K562 (cell line): ENCODE results near the gene CPED1. TPM values are rescaled to one million over a fixed set of nuclear protein-coding genes. Genes with fewer than 3 reads are reported as not detected.

Source experiments
- ATAC-seq: fragments of 200-7000 bp; cut with Tn5 transposase; 3 replicates; pipeline ENCODE4 v1.9.1; 2020; ENCODE audit warnings: moderate library complexity
- BruUV-seq: library from RNA; stranded (reverse); fragments of 400-500 nt; replicated peaks from 2 replicates; lab custom pipeline; 2021; lab: Mats Ljungman, UMichigan
- CTCF ChIA-PET: fragments of 300-600 bp; formaldehyde crosslinking; extraction: SDS; loops from one replicate; lab custom pipeline; 2021; ENCODE audit warnings: low intra/inter-chr PET ratio; lab: Yijun Ruan, JAX
- POLR2A ChIA-PET: fragments of 300-600, 350-650 bp; sonication (Branson Sonifier 250); formaldehyde crosslinking; extraction: SDS; loops from one replicate; lab custom pipeline; 2021; ENCODE audit warnings: antibody characterized with exemption, inconsistent platforms; lab: Yijun Ruan, JAX
- DNase-seq, 4 experiments: peaks; one replicate each; pipeline versions ENCODE4 v3.0.0 to v3.0.0-alpha.2; 2011 to 2018; ENCODE audit warnings: low spot score in 3 of 4, mixed read lengths in 3 of 4; ENCODE audit errors: extremely low read depth in 1 of 4
- FAIRE-seq: peaks from 2 replicates; lab custom pipeline; 2011; peaks lifted over from hg19 to GRCh38; lab: Jason Lieb, UNC
- H2AFZ ChIP-seq: 2 replicates; pipeline ENCODE4 v1.6.0; 2011; ENCODE audit warnings: low read depth, low read length, control low read depth, inconsistent platforms
- H3K27ac ChIP-seq: fragments of 200-600 bp; 3 replicates; pipeline ENCODE4 v1.8.0; 2011; ENCODE audit warnings: low read depth, mild to moderate bottlenecking, control low read depth, inconsistent platforms, low read length, moderate library complexity, mixed read lengths; ENCODE audit errors: extremely low read depth
- H3K27me3 ChIP-seq, 2 experiments: fragments of 300-600 bp in 1 of 2; 2 replicates in 1 of 2; 3 replicates in 1 of 2; pipeline versions ENCODE4 v1.6.0 to v1.8.0; 2011; ENCODE audit warnings: inconsistent platforms in 2 of 2, low read length in 2 of 2, mild to moderate bottlenecking in 1 of 2, mixed read lengths in 1 of 2, moderate library complexity in 1 of 2; ENCODE audit not compliant: control insufficient read depth in 2 of 2, insufficient read depth in 2 of 2
- H3K36me3 ChIP-seq: fragments of 300-600 bp; 3 replicates; pipeline ENCODE4 v1.8.0; 2011; ENCODE audit warnings: mild to moderate bottlenecking, low read length, inconsistent platforms; ENCODE audit not compliant: control insufficient read depth, insufficient read depth
- H3K4me1 ChIP-seq, 2 experiments: fragments of 200-600 bp in 1 of 2; replicated peaks in 1 of 2; 2 replicates in 1 of 2; 3 replicates in 1 of 2; pipeline versions ENCODE4 v1.5.1 to v1.8.0; 2011; ENCODE audit warnings: inconsistent platforms in 2 of 2, low read length in 2 of 2, mild to moderate bottlenecking in 1 of 2, mixed read lengths in 1 of 2, moderate library complexity in 1 of 2; ENCODE audit not compliant: control insufficient read depth in 2 of 2, insufficient read depth in 2 of 2
- H3K4me2 ChIP-seq: 2 replicates; pipeline ENCODE4 v1.6.1; 2011; ENCODE audit warnings: low read length, control low read depth, inconsistent platforms, mixed read lengths; ENCODE audit not compliant: insufficient read depth
- H3K4me3 ChIP-seq: fragments of 200-600 bp; sonication (generic), shearing (Covaris generic); 2 replicates; pipeline ENCODE4 v1.5.1; 2016; ENCODE audit warnings: control low read depth, inconsistent platforms
- H3K79me2 ChIP-seq: fragments of 200-600 bp; 3 replicates; pipeline ENCODE4 v1.8.0; 2011; ENCODE audit warnings: low read length, inconsistent platforms; ENCODE audit not compliant: control insufficient read depth, insufficient read depth
- H3K9ac ChIP-seq, 2 experiments: 2 replicates each; pipeline versions ENCODE4 v1.6.0 to v1.6.1; 2011; ENCODE audit warnings: low read depth in 2 of 2, low read length in 2 of 2, control low read depth in 1 of 2, inconsistent platforms in 1 of 2, mild to moderate bottlenecking in 1 of 2, mixed read lengths in 1 of 2; ENCODE audit not compliant: insufficient read depth in 1 of 2
- H3K9me1 ChIP-seq: one replicate; pipeline ENCODE4 v1.6.0; 2011; ENCODE audit warnings: inconsistent platforms, mild to moderate bottlenecking, low read length, moderate library complexity; ENCODE audit not compliant: control insufficient read depth, insufficient read depth
- H3K9me3 ChIP-seq: replicated peaks from 2 replicates; pipeline ENCODE4 v1.5.1; 2011; ENCODE audit warnings: low read depth, low read length, inconsistent platforms; ENCODE audit not compliant: control insufficient read depth, insufficient read depth
- H4K20me1 ChIP-seq: replicated peaks from 2 replicates; pipeline ENCODE4 v1.6.1; 2011; ENCODE audit warnings: low read length, inconsistent platforms, mixed read lengths; ENCODE audit not compliant: control insufficient read depth, insufficient read depth
- BDP1 ChIP-seq: IDR thresholded peaks from 3 replicates; pipeline ENCODE4 v1.6.1; 2011; ENCODE audit not compliant: insufficient read length, insufficient read depth
- ESRRB ChIP-seq: fragments of 250-450 bp; sonication (Bioruptor Pico); IDR thresholded peaks from 2 replicates; pipeline ENCODE4 v1.5.0; 2020; ENCODE audit warnings: mild to moderate bottlenecking, moderate library complexity, borderline replicate concordance
- ZNF79 ChIP-seq: fragments of 250-450 bp; sonication (Bioruptor Pico); IDR thresholded peaks from 2 replicates; pipeline ENCODE4 v1.4.0; 2020; ENCODE audit warnings: low read depth, mild to moderate bottlenecking, moderate library complexity
- WGBS: fragments of 100-300 bp; shearing (Covaris generic); methylation state at CpG from one replicate; pipeline ENCODE4 v1.1.6; 2016; ENCODE audit warnings: low coverage, mixed read lengths; ENCODE audit not compliant: insufficient coverage; ENCODE audit errors: missing lambda C conversion rate; 5-methylcytosine and 5-hydroxymethylcytosine counted together
- in situ Hi-C: fragments of 300-500 bp; cut with MboI; formaldehyde crosslinking; loops from 4 replicates; pipeline ENCODE4 v1.15.0; 2018; ENCODE audit warnings: inconsistent platforms, mixed read lengths
- intact Hi-C: fragments of 100-400 bp; cut with micrococcal nuclease; formaldehyde crosslinking; loops from 2 replicates; pipeline ENCODE4 v1.14.2; 2022
- polyA plus RNA-seq, 8 experiments: library from polyadenylated mRNA; depleted of rRNA in 4 of 8; stranded (reverse) in 5 of 8; unstranded in 3 of 8; fragments of >200 nt; fragmentation: Nextera tagmentation in 2 of 8; fragmentation: Illumina TruSeq in 1 of 8; extraction: Ambion mirVana in 2 of 8; extraction: Trizol in 1 of 8; gene quantifications; 2 replicates each; pipeline versions ENCODE4 v1.2.1 to v1.2.3, GENCODE V29; 2011 to 2014; ENCODE audit warnings: inconsistent platforms in 1 of 8, missing spikeins in 1 of 8
- small RNA-seq: library from RNA; depleted of rRNA; stranded (forward); fragments of <200 nt; gene quantifications from one replicate; pipeline ENCODE3, GENCODE V24; 2014
- total RNA-seq, 7 experiments: library from RNA; depleted of rRNA in 6 of 7; stranded (reverse); fragments of >200 nt in 6 of 7; fragmentation: Illumina TruSeq in 2 of 7; extraction: Trizol in 2 of 7; gene quantifications; 2 replicates each; pipeline versions ENCODE4 v1.2.1 to v1.2.3, GENCODE V29; 2011 to 2021; ENCODE audit warnings: low replicate concordance in 1 of 7
- TF ChIP-seq, protein P1 (sequence below): IDR thresholded peaks from 2 replicates; pipeline ENCODE4 v1.6.1; 2012; ENCODE audit warnings: low read depth, low read length, improper control_type of control experiment, borderline replicate concordance

The CPED1 gene
- total and polyA plus RNA-seq, 9 of the 15 experiments (the other 6 are each of a cell fraction or from before 2014, with no cell fraction given), result 195 to 393 (median 290) TPM

DNA sequence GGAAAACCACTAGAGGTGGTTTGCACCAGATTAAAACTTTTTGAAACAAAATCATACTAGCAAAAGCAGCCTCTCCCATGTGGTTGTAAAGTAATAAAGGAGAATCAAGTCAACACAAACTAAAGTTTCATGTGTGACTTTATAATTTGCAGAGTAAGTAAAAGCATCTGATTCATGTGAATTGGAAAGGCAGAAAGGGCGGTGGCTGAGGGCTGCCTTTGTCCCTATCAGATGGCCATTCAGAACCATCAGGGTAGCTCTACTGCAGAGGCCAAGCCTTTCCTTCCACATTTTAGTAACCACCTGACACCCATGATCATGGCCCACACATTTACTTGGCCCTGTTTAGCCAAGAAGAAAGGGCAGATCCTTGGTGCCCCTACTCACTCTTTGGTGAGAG lies 356.0 kb downstream of the CPED1 start:
- Histone ChIP-seq H3K27me3 (no peaks in the 10 kb centered on the region), H3K36me3 (peaks cover 4% of the 10 kb centered on the region; the same call in 1 of the 3 replicates), H3K4me2 (no peak overlapping the region), H3K9me1 (no peaks in the 10 kb centered on the region), H3K9ac (no peak overlapping the region), H3K4me3 (no peak overlapping the region), H4K20me1 (no peaks in the 10 kb centered on the region), H3K9me3 (no peaks in the 10 kb centered on the region), H3K79me2 (no peaks in the 10 kb centered on the region), H3K27ac (no peak overlapping the region), H3K4me1 (no peaks in the 10 kb centered on the region), H2AFZ (no peak overlapping the region)
- intact Hi-C loops (no loop called here), in situ Hi-C loops (no loop called here)
- ChIA-PET CTCF (no interaction called here), POLR2A (no interaction called here)
- BruUV-seq, result no TSS peak
- FAIRE-seq (no peak), DNase-seq (no peak), ATAC-seq (peak; percentile 43; the same call in 1 of the 3 replicates)
- WGBS, result 35% methylated on average over 1 of the region's 1 CpG
- TF ChIP-seq, protein P1, sequence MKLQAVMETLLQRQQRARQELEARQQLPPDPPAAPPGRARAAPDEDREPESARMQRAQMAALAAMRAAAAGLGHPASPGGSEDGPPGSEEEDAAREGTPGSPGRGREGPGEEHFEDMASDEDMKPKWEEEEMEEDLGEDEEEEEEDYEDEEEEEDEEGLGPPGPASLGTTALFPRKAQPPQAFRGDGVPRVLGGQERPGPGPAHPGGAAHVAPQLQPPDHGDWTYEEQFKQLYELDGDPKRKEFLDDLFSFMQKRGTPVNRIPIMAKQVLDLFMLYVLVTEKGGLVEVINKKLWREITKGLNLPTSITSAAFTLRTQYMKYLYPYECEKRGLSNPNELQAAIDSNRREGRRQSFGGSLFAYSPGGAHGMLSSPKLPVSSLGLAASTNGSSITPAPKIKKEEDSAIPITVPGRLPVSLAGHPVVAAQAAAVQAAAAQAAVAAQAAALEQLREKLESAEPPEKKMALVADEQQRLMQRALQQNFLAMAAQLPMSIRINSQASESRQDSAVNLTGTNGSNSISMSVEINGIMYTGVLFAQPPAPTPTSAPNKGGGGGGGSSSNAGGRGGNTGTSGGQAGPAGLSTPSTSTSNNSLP, result no peak
- TF ChIP-seq BDP1 (no peak), ZNF79 (CRISPR knock-in tag) (no peak), ESRRB (CRISPR knock-in tag) (no peak)

Small RNAs within 50 kb of the gene (small RNA-seq; reads per million reads assigned to genes)
- not detected for gene HMGN1P18
- not detected for gene RNA5SP240
- 0.15 reads per million for gene RNA5SP241
- not detected for gene RNU6-517P

Other genes with a start within 250 kb of the CPED1 start
- gene TSPAN12, start 130.6 kb upstream of the CPED1 start, total RNA-seq (2014; rRNA removed), result 0.37 and 0.41 TPM in 2 replicates
- 0.29 and 0.32 TPM in 2 replicates for gene TSPAN12, start 130.6 kb upstream of the CPED1 start, total RNA-seq (2014; rRNA removed; fragmentation: Illumina TruSeq; extraction: Trizol)
- gene TSPAN12, start 130.6 kb upstream of the CPED1 start, total RNA-seq (2015; rRNA removed; fragmentation: Illumina TruSeq; extraction: Trizol), result 0.23 and 0.29 TPM in 2 replicates
- gene TSPAN12, start 130.6 kb upstream of the CPED1 start, total RNA-seq (2021), result 0.51 and 1.1 TPM in 2 replicates
- 0.14 and 0.42 TPM in 2 replicates for gene TSPAN12, start 130.6 kb upstream of the CPED1 start, polyA plus RNA-seq (2011; rRNA removed)
- 0.25 and 0.64 TPM in 2 replicates for gene TSPAN12, start 130.6 kb upstream of the CPED1 start, polyA plus RNA-seq (2014; fragmentation: Illumina TruSeq; extraction: Trizol)
- under 1 TPM in 1 of 2 experiments, not detected in 1; 0.13 TPM for gene TSPAN12, start 130.6 kb upstream of the CPED1 start, polyA plus RNA-seq (2014; fragmentation: Nextera tagmentation; extraction: Ambion mirVana)
- gene TSPAN12, start 130.6 kb upstream of the CPED1 start, polyA plus RNA-seq (2014; rRNA removed), result 0.53 and 1.7 TPM in 2 replicates
- gene ING3, start 37.9 kb upstream of the CPED1 start, total RNA-seq (2014; rRNA removed), result 19.8 and 22.8 TPM in 2 replicates
- gene ING3, start 37.9 kb upstream of the CPED1 start, total RNA-seq (2014; rRNA removed; fragmentation: Illumina TruSeq; extraction: Trizol), result 50.4 and 59.3 TPM in 2 replicates
- 38.8 and 43.9 TPM in 2 replicates for gene ING3, start 37.9 kb upstream of the CPED1 start, total RNA-seq (2015; rRNA removed; fragmentation: Illumina TruSeq; extraction: Trizol)
- 37.0 and 38.1 TPM in 2 replicates for gene ING3, start 37.9 kb upstream of the CPED1 start, total RNA-seq (2021)
- gene ING3, start 37.9 kb upstream of the CPED1 start, polyA plus RNA-seq (2011; rRNA removed), result 38.2 and 54.6 TPM in 2 replicates
- gene ING3, start 37.9 kb upstream of the CPED1 start, polyA plus RNA-seq (2014; fragmentation: Illumina TruSeq; extraction: Trizol), result 50.3 and 58.0 TPM in 2 replicates
- gene ING3, start 37.9 kb upstream of the CPED1 start, polyA plus RNA-seq (2014; fragmentation: Nextera tagmentation; extraction: Ambion mirVana), result 100 to 1,000 TPM; 216 to 233 TPM
- 36.0 and 43.8 TPM in 2 replicates for gene ING3, start 37.9 kb upstream of the CPED1 start, polyA plus RNA-seq (2014; rRNA removed)